Endothelial cell of umbilical vein (primary cell): ENCODE measurements around the gene PON2. TPM values are rescaled to one million over a fixed set of nuclear protein-coding genes. Genes with fewer than 3 reads are reported as not detected.

Experiments used
- BruUV-seq: library from RNA; stranded (reverse); fragments of 400-500 nt; replicated peaks from 2 replicates; lab custom pipeline; 2021; lab: Mats Ljungman, UMichigan
- CTCF ChIA-PET: fragments of 300-600, 350-600 bp; sonication (Branson Sonifier 250); formaldehyde crosslinking; loops from one replicate; lab custom pipeline; 2021; ENCODE audit warnings: antibody characterized with exemption, inconsistent platforms; lab: Charles Lee
- POLR2A ChIA-PET: fragments of 300-600, 350-600 bp; sonication (Branson Sonifier 250); formaldehyde crosslinking; loops from one replicate; lab custom pipeline; 2021; ENCODE audit warnings: antibody characterized with exemption, inconsistent platforms; lab: Charles Lee
- DNase-seq: peaks from one replicate; pipeline ENCODE4 v3.0.0-alpha.2; 2011; ENCODE audit warnings: low read depth, low spot score
- FAIRE-seq: peaks from 2 replicates; lab custom pipeline; 2011; peaks lifted over from hg19 to GRCh38; lab: Jason Lieb, UNC
- H2AFZ ChIP-seq: 2 replicates; pipeline ENCODE4 v1.6.0; 2012; ENCODE audit warnings: low read depth, low read length, control low read depth, inconsistent platforms
- H3K27ac ChIP-seq: 2 replicates; pipeline ENCODE4 v1.5.1; 2011; ENCODE audit warnings: low read depth, mild to moderate bottlenecking, control low read depth, low read length, moderate library complexity; ENCODE audit not compliant: insufficient read depth
- H3K27me3 ChIP-seq, 2 experiments: 2 replicates each; pipeline versions ENCODE4 v1.6.0 to v1.6.1; 2011; ENCODE audit warnings: low read length in 2 of 2, mixed read lengths in 1 of 2; ENCODE audit not compliant: control insufficient read depth in 2 of 2, insufficient read depth in 2 of 2
- H3K36me3 ChIP-seq, 2 experiments: 2 replicates in 1 of 2; 3 replicates in 1 of 2; pipeline ENCODE4 v1.5.1; 2011; ENCODE audit warnings: low read length in 2 of 2, mild to moderate bottlenecking in 1 of 2, moderate library complexity in 1 of 2; ENCODE audit not compliant: control insufficient read depth in 2 of 2, insufficient read depth in 2 of 2; ENCODE audit errors: extremely low read depth in 1 of 2
- H3K4me1 ChIP-seq: 3 replicates; pipeline ENCODE4 v1.5.1; 2011; ENCODE audit warnings: mild to moderate bottlenecking, low read length; ENCODE audit not compliant: control insufficient read depth, insufficient read depth; ENCODE audit errors: extremely low read depth
- H3K4me2 ChIP-seq: 2 replicates; pipeline ENCODE4 v1.6.1; 2011; ENCODE audit warnings: low read length, control low read depth, mixed read lengths; ENCODE audit not compliant: insufficient read depth
- H3K4me3 ChIP-seq, 3 experiments: fragments of 200-600 bp in 1 of 3; sonication (generic), shearing (Covaris generic) in 1 of 3; replicated peaks in 1 of 3; 2 replicates each; pipeline ENCODE4 v1.5.1; 2011 to 2016; ENCODE audit warnings: control low read depth in 3 of 3, low read length in 3 of 3, mild to moderate bottlenecking in 2 of 3, inconsistent platforms in 1 of 3, low read depth in 1 of 3, moderate library complexity in 1 of 3; ENCODE audit not compliant: insufficient read depth in 1 of 3
- H3K79me2 ChIP-seq: 2 replicates; pipeline ENCODE4 v1.6.0; 2012; ENCODE audit warnings: low read length, inconsistent platforms; ENCODE audit not compliant: control insufficient read depth, insufficient read depth
- H3K9ac ChIP-seq: replicated peaks from 2 replicates; pipeline ENCODE3; 2011; ENCODE audit warnings: low read length, control low read depth; ENCODE audit not compliant: insufficient read depth; ENCODE audit errors: extremely low read depth
- H3K9me1 ChIP-seq: replicated peaks from 3 replicates; pipeline ENCODE4 v1.6.0; 2011; ENCODE audit warnings: mild to moderate bottlenecking, low read length; ENCODE audit not compliant: control insufficient read depth, insufficient read depth; ENCODE audit errors: extremely low read depth
- H3K9me3 ChIP-seq: replicated peaks from 2 replicates; pipeline ENCODE4 v1.5.1; 2012; ENCODE audit warnings: low read length, inconsistent platforms; ENCODE audit not compliant: control insufficient read depth, insufficient read depth
- H4K20me1 ChIP-seq: replicated peaks from 2 replicates; pipeline ENCODE3; 2011; ENCODE audit warnings: mild to moderate bottlenecking, low read length; ENCODE audit not compliant: control insufficient read depth, insufficient read depth; ENCODE audit errors: extremely low read depth
- EZH2 ChIP-seq: IDR thresholded peaks from 2 replicates; pipeline ENCODE4 v1.6.1; 2012; ENCODE audit warnings: borderline replicate concordance, low read depth, mild to moderate bottlenecking, moderate library complexity, low read length, inconsistent platforms; ENCODE audit not compliant: severe bottlenecking
- FOS ChIP-seq: IDR thresholded peaks from 2 replicates; pipeline ENCODE4 v1.6.1; 2011; ENCODE audit warnings: mild to moderate bottlenecking, low read length, moderate library complexity, borderline replicate concordance; ENCODE audit not compliant: insufficient read depth
- GATA2 ChIP-seq: IDR thresholded peaks from 2 replicates; pipeline ENCODE4 v1.7.0; 2011; ENCODE audit warnings: low read depth, mild to moderate bottlenecking, moderate library complexity, mixed read lengths, low read length; ENCODE audit not compliant: insufficient read length, insufficient read depth
- MYC ChIP-seq: IDR thresholded peaks from one replicate; pipeline ENCODE4 v1.6.1; 2011; ENCODE audit warnings: mild to moderate bottlenecking, low read depth, low read length
- POLR2AphosphoS5 ChIP-seq: IDR thresholded peaks from 2 replicates; pipeline ENCODE4 v1.6.1; 2012; ENCODE audit warnings: low read depth, mild to moderate bottlenecking, control low read depth, low read length, moderate library complexity; ENCODE audit not compliant: insufficient read depth
- dilution Hi-C: fragments of 300-500 bp; cut with MboI; formaldehyde crosslinking; loops from one replicate; pipeline ENCODE4 v1.15.0; 2019; ENCODE audit warnings: low sequenced_read_pairs; ENCODE audit not compliant: extremely low pct_ligation_motif_present
- intact Hi-C: fragments of 100-400 bp; cut with micrococcal nuclease; formaldehyde crosslinking; loops from one replicate; pipeline ENCODE4 v1.10.0; 2022
- polyA plus RNA-seq, 4 experiments: library from polyadenylated mRNA; depleted of rRNA in 3 of 4; stranded (reverse) in 3 of 4; unstranded in 1 of 4; fragments of >200 nt; gene quantifications; 2 replicates each; pipeline versions ENCODE4 v1.2.1 to v1.2.3, GENCODE V29; 2011 to 2012; ENCODE audit warnings: missing spikeins in 1 of 4
- total RNA-seq: library from RNA; stranded (reverse); gene quantifications from 2 replicates; pipeline ENCODE4 v1.2.3, GENCODE V29; 2021

Gene PON2
- total and polyA plus RNA-seq, 2 donors (not counting 3 experiments of a cell fraction or from before 2014, with no cell fraction given): 110 to 125 TPM

GRCh38 chr7:95476072-95476847 lies 41.4 kb upstream of the PON2 start:
- Histone ChIP-seq H3K79me2 (no peaks in the 10 kb centered on the region), H3K27ac (no peak overlapping the region), H3K9me3 (no peaks in the 10 kb centered on the region), H3K4me3 (no peak overlapping the region), H3K36me3 (no peaks in the 10 kb centered on the region), H4K20me1 (no peaks in the 10 kb centered on the region), H2AFZ (peak overlapping the region; percentile 69), H3K4me2 (no peak overlapping the region), H3K4me1 (peaks cover 8% of the 10 kb centered on the region), H3K9ac (no peak overlapping the region), H3K27me3 (peaks cover 2 to 6% of the 10 kb centered on the region in 2 experiments), H3K9me1 (no peaks in the 10 kb centered on the region)
- ChIA-PET POLR2A (no interaction called here), CTCF (interaction anchor here (0.6 to 8.0 kb wide), 64 partner anchors 10 to 1187 kb away, joined by 3 to 131 read pairs (median 4); partner anchors contain the start of genes ASB4, PON2 and PON3)
- DNase-seq (no peak), FAIRE-seq (no peak)
- intact Hi-C loops: loop anchor here (2.0 to 5.0 kb wide), 7 partner anchors 79 to 819 kb away; partner anchors contain the start of genes PON3, PPP1R9A and SGCE
- BruUV-seq: no TSS peak
- no peak for TF ChIP-seq MYC
- TF ChIP-seq FOS: no peak
- TF ChIP-seq EZH2: no peak
- no peak for TF ChIP-seq POLR2AphosphoS5
- no peak for TF ChIP-seq GATA2
- dilution Hi-C loops: no loop called here
